Measurements from ENCODE around the gene PTPRT. TPM values are rescaled to one million over a fixed set of nuclear protein-coding genes. Genes with fewer than 3 reads are reported as not detected.

PTPRT gene
- total RNA-seq, 1 experiment from 2014 or later = not detected

DNA sequence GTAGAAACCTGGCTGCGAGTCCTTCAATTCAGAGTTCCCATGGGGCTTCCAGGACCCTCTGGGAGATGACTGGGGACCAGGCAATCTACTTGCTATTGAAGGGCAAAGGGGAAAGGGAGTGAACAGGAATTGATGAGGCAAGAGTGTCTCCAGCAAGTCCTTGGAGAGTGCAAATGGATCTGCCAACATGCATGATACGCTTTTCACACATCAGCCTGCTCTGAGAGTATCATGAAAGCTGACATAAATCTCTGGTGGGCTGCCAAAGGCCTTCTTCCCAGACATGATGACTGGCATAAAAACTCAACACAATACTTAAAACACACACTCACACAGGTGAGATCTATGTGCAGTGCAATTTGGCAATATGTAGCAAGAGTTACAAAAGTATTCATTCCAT is 759.1 kb downstream of the PTPRT start:
- no peaks in the 10 kb centered on the region for H3K27me3 ChIP-seq (replicated peaks; ENCODE audit: insufficient read depth, low read depth, low read length, poor library complexity)
- POLR2A ChIA-PET (ENCODE audit: low non-redundant PET) = no interaction called here
- CTCF ChIA-PET = no interaction called here
- no peaks in the 10 kb centered on the region for H3K4me1 ChIP-seq (ENCODE audit: insufficient read depth, low read length, poor library complexity, severe bottlenecking)
- intact Hi-C loops (cut with micrococcal nuclease; ENCODE audit: unreplicated experiment) = no loop called here
- no peaks in the 10 kb centered on the region for H3K36me3 ChIP-seq (ENCODE audit: insufficient read depth, low read length, poor library complexity, severe bottlenecking)
- H3K4me3 ChIP-seq (ENCODE audit: low read depth, low read length, poor library complexity, severe bottlenecking) = no peak overlapping the region
- TF ChIP-seq EZH2 (IDR thresholded peaks at IDR 0.05; ENCODE audit: borderline replicate concordance, low read depth, low read length, poor library complexity, severe bottlenecking) (no peak), CTCF (conservative IDR thresholded peaks at IDR 0.05; ENCODE audit: low read depth, low read length) (no peak)
- no peak for DNase-seq (ENCODE audit: low spot score)
- no peak overlapping the region for H3K27ac ChIP-seq (ENCODE audit: low read depth, low read length, poor library complexity, severe bottlenecking)
- no peaks in the 10 kb centered on the region for H3K9me3 ChIP-seq (ENCODE audit: low read depth, low read length, poor library complexity, severe bottlenecking)
- BruUV-seq (replicated peaks) = no TSS peak

- no TSS peak for BruUV-seq (replicated peaks)
- no peak for DNase-seq (ENCODE audit: low spot score)
- intact Hi-C loops (cut with micrococcal nuclease; ENCODE audit: unreplicated experiment) = no loop called here
- TF ChIP-seq CTCF (conservative IDR thresholded peaks at IDR 0.05; ENCODE audit: low read depth, low read length) (no peak), EZH2 (IDR thresholded peaks at IDR 0.05; ENCODE audit: borderline replicate concordance, low read depth, low read length, poor library complexity, severe bottlenecking) (no peak)
- Histone ChIP-seq H3K27me3 (replicated peaks; ENCODE audit: insufficient read depth, low read depth, low read length, poor library complexity) (no peaks in the 10 kb centered on the region), H3K9me3 (ENCODE audit: low read depth, low read length, poor library complexity, severe bottlenecking) (no peaks in the 10 kb centered on the region), H3K36me3 (ENCODE audit: insufficient read depth, low read length, poor library complexity, severe bottlenecking) (no peaks in the 10 kb centered on the region), H3K27ac (ENCODE audit: low read depth, low read length, poor library complexity, severe bottlenecking) (no peak overlapping the region), H3K4me1 (ENCODE audit: insufficient read depth, low read length, poor library complexity, severe bottlenecking) (no peaks in the 10 kb centered on the region), H3K4me3 (ENCODE audit: low read depth, low read length, poor library complexity, severe bottlenecking) (no peak overlapping the region)
- POLR2A ChIA-PET (ENCODE audit: low non-redundant PET) = no interaction called here
- CTCF ChIA-PET = no interaction called here
Observed at GRCh38 chr20:42429761-42430458, 759.8 kb downstream of the PTPRT start.

DNA sequence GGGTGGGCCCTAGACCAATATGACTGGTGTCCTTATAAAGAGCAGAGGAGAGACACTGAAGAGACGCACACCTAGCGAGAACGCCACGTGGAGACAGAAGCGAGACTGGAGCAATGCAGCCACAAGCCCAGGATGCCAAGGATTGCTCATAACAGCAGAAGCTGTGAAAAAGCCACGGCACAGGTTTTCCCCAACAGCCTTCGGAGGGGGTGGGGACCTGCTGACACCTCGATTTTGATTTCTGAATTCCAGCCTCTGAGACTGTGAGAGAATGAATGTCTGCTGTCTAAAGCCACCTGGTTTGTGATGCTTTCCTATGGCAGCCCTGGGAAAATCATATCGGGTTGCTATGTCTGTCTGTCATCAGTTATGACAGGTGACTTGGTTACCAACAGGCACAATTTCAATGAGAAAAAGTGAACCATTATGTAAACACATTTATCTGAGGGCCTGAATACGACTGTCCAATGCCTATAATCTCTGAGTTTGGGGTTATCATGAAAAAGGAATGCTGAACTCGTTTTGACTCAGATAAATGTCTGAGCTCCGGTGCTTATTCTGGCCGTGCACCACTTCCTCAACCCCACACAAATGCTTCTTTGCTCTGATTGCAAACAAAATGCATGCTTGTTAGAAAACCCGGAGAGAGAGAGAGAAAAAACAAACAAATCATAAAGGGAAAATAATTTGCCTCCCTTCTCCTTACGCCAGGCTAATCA is 769.7 kb downstream of the PTPRT start:
- Histone ChIP-seq H3K36me3 (ENCODE audit: insufficient read depth, low read length, poor library complexity, severe bottlenecking) (no peaks in the 10 kb centered on the region), H3K27ac (ENCODE audit: low read depth, low read length, poor library complexity, severe bottlenecking) (no peak overlapping the region), H3K9me3 (ENCODE audit: low read depth, low read length, poor library complexity, severe bottlenecking) (no peaks in the 10 kb centered on the region), H3K4me3 (ENCODE audit: low read depth, low read length, poor library complexity, severe bottlenecking) (no peak overlapping the region), H3K27me3 (replicated peaks; ENCODE audit: insufficient read depth, low read depth, low read length, poor library complexity) (peaks cover 9% of the 10 kb centered on the region), H3K4me1 (ENCODE audit: insufficient read depth, low read length, poor library complexity, severe bottlenecking) (no peaks in the 10 kb centered on the region)
- CTCF ChIA-PET = no interaction called here
- no TSS peak for BruUV-seq (replicated peaks)
- intact Hi-C loops (cut with micrococcal nuclease; ENCODE audit: unreplicated experiment) = no loop called here
- POLR2A ChIA-PET (ENCODE audit: low non-redundant PET) = no interaction called here
- TF ChIP-seq CTCF (conservative IDR thresholded peaks at IDR 0.05; ENCODE audit: low read depth, low read length) = no peak
- no peak for TF ChIP-seq EZH2 (IDR thresholded peaks at IDR 0.05; ENCODE audit: borderline replicate concordance, low read depth, low read length, poor library complexity, severe bottlenecking)
- no peak for DNase-seq (ENCODE audit: low spot score)
